Muscle of back (tissue), 13 donors: ENCODE results near the gene STOML1. TPM values are rescaled to one million over a fixed set of nuclear protein-coding genes. Genes with fewer than 3 reads are reported as not detected.

ENCODE experiments used
- DNase-seq, 3 donors: peaks; one replicate each; pipeline versions ENCODE4 v3.0.0 to v3.0.0-alpha.2; 2013
- long read RNA-seq, 9 donors: transcript quantifications; one replicate each; lab custom pipeline, GENCODE V29; 2026
- polyA plus RNA-seq, 10 donors: library from polyadenylated mRNA; unstranded; fragments of 120-200 nt; gene quantifications; one replicate each; pipeline ENCODE4 v1.2.1, GENCODE V29; 2013; ENCODE audit not compliant: insufficient read length in 10 of 10

STOML1 gene
- 10 to 100 TPM; 19.1 to 34.5 (median 30.0) TPM for polyA plus RNA-seq
- long read RNA-seq, donor 1, full-length matches to known transcripts = 8 of 8 reads
- long read RNA-seq, donor 1, partial matches to known transcripts = 0 of 8 reads
- long read RNA-seq, donor 1, other reads (novel, unspliced or antisense) = 0 of 8 reads
- long read RNA-seq, donor 2, full-length matches to known transcripts = 6 of 6 reads
- long read RNA-seq, donor 2, partial matches to known transcripts = 0 of 6 reads
- long read RNA-seq, donor 2, other reads (novel, unspliced or antisense) = 0 of 6 reads
- long read RNA-seq, donor 3 = 0 reads
- long read RNA-seq, donor 4, full-length matches to known transcripts = 7 of 7 reads
- long read RNA-seq, donor 4, partial matches to known transcripts = 0 of 7 reads
- long read RNA-seq, donor 4, other reads (novel, unspliced or antisense) = 0 of 7 reads
- long read RNA-seq, donor 5, full-length matches to known transcripts = 7 of 7 reads
- long read RNA-seq, donor 5, partial matches to known transcripts = 0 of 7 reads
- long read RNA-seq, donor 5, other reads (novel, unspliced or antisense) = 0 of 7 reads
- long read RNA-seq, donor 6, full-length matches to known transcripts = 9 of 9 reads
- long read RNA-seq, donor 6, partial matches to known transcripts = 0 of 9 reads
- long read RNA-seq, donor 6, other reads (novel, unspliced or antisense) = 0 of 9 reads
- long read RNA-seq, donor 7, full-length matches to known transcripts = 8 of 8 reads
- long read RNA-seq, donor 7, partial matches to known transcripts = 0 of 8 reads
- long read RNA-seq, donor 7, other reads (novel, unspliced or antisense) = 0 of 8 reads
- long read RNA-seq, donor 8, full-length matches to known transcripts = 2 of 2 reads
- long read RNA-seq, donor 8, partial matches to known transcripts = 0 of 2 reads
- long read RNA-seq, donor 8, other reads (novel, unspliced or antisense) = 0 of 2 reads
- long read RNA-seq, donor 9 = 0 reads

- DNase-seq = peak; percentile 93 to 96 (median 95)
Observed at GRCh38 chr15:73991726-73992593, at the start of gene STOML1. TSS of gene STOML1 (minus strand) at chr15:73992295. CDS start at chr15:73992223, 72 bp downstream.

- peak in 1 of 3 donors; percentile 37 for DNase-seq
Observed at GRCh38 chr15:74041311-74041756, 49.2 kb upstream of the STOML1 start.

- DNase-seq = peak; percentile 78 to 94 (median 91)
Observed at GRCh38 chr15:74040109-74040850, 48.2 kb upstream of the STOML1 start.

GRCh38 chr15:74039656-74040010, 47.5 kb upstream of the STOML1 start:
- no peak for DNase-seq

GRCh38 chr15:74038707-74039655, 46.9 kb upstream of the STOML1 start:
- peak in 1 of 3 donors; percentile 8 for DNase-seq

GRCh38 chr15:74037171-74038117, 45.3 kb upstream of the STOML1 start:
- no peak for DNase-seq

- DNase-seq = peak; percentile 54 to 77 (median 62)
Observed at GRCh38 chr15:74036271-74037170, 44.4 kb upstream of the STOML1 start.

GRCh38 chr15:74035121-74036017, 43.3 kb upstream of the STOML1 start:
- DNase-seq = peak in 1 of 3 donors; percentile 20

GRCh38 chr15:74034206-74034755, 42.2 kb upstream of the STOML1 start:
- DNase-seq = no peak

- no peak for DNase-seq
Observed at GRCh38 chr15:74032606-74033561, 40.8 kb upstream of the STOML1 start.

- no peak for DNase-seq
Observed at GRCh38 chr15:74032046-74032445, 40.0 kb upstream of the STOML1 start.

GRCh38 chr15:74028646-74029045, 36.6 kb upstream of the STOML1 start:
- no peak for DNase-seq

- DNase-seq = no peak
Observed at GRCh38 chr15:74027688-74028087, 35.6 kb upstream of the STOML1 start.

GRCh38 chr15:74025436-74025835, 33.3 kb upstream of the STOML1 start:
- DNase-seq = no peak
